GM13977 (cell line): Measurements from ENCODE around the gene GBX2.

Experiments
- DNase-seq: peaks from one replicate; pipeline ENCODE4 v3.0.0; 2012; ENCODE audit warnings: low spot score
- in situ Hi-C: fragments of 300-500 bp; cut with MboI; formaldehyde crosslinking; loops from one replicate; pipeline ENCODE4 v1.12.0; 2022; ENCODE audit warnings: low sequenced_read_pairs, low pct_unique_long_range_greater_than_20kb, mixed read lengths, inconsistent platforms; ENCODE audit not compliant: unreplicated experiment
- TF ChIP-seq, protein P1 (sequence below): IDR thresholded peaks from 2 replicates; pipeline ENCODE4 v1.5.1; 2012; ENCODE audit warnings: mild to moderate bottlenecking, control low read depth; ENCODE audit not compliant: insufficient read depth; ENCODE audit errors: extremely low read depth, missing control alignments

The GBX2 gene

DNA sequence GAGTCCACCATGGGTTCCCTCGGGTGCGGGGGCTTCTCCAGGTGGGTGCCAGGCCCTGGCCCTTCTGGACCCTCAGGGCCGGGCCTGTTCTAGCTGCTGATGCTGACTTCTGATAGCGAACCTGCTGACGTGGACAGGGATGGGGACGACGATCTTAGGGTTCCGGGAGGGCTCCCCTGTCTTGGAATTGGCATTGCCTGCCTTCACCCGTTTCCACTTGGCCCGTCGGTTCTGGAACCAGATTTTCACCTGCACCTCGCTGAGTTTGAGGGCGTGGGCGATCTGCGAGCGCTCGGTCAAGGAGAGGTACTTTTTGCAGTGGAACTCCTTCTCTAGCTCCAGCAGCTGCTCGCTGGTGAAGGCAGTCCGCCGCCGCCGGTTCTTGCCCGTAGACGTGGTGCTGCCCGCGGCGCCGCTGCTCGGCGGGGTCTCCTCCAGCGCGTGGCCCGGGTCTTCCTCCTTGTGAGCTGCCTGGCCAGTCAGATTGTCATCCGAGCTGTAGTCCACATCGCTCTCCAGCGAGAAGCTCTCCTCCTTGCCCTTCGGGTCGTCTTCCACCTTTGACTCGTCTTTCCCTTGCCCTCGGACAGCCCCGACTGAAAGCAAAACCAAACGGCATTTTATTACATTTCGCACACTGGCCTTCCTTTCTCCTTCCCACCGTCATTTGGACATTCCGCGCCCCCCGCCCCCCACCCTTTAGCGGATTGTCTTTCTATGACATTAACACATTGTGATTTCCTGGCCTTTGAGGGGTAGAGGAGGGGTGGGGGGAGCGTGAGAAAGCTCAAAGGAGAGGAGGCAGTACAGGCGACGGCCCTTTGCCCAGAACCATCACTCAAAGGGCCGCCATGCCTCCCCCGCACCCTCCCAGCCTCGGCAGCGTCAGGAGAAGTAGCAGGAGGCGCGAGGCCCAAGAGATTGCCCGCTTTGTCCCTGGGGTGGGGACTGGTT lies 2.1 kb downstream of the GBX2 start:
- in situ Hi-C loops: no loop called here
- peak; percentile 36 for DNase-seq
- TF ChIP-seq, protein P1, sequence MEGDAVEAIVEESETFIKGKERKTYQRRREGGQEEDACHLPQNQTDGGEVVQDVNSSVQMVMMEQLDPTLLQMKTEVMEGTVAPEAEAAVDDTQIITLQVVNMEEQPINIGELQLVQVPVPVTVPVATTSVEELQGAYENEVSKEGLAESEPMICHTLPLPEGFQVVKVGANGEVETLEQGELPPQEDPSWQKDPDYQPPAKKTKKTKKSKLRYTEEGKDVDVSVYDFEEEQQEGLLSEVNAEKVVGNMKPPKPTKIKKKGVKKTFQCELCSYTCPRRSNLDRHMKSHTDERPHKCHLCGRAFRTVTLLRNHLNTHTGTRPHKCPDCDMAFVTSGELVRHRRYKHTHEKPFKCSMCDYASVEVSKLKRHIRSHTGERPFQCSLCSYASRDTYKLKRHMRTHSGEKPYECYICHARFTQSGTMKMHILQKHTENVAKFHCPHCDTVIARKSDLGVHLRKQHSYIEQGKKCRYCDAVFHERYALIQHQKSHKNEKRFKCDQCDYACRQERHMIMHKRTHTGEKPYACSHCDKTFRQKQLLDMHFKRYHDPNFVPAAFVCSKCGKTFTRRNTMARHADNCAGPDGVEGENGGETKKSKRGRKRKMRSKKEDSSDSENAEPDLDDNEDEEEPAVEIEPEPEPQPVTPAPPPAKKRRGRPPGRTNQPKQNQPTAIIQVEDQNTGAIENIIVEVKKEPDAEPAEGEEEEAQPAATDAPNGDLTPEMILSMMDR: no peak

DNA sequence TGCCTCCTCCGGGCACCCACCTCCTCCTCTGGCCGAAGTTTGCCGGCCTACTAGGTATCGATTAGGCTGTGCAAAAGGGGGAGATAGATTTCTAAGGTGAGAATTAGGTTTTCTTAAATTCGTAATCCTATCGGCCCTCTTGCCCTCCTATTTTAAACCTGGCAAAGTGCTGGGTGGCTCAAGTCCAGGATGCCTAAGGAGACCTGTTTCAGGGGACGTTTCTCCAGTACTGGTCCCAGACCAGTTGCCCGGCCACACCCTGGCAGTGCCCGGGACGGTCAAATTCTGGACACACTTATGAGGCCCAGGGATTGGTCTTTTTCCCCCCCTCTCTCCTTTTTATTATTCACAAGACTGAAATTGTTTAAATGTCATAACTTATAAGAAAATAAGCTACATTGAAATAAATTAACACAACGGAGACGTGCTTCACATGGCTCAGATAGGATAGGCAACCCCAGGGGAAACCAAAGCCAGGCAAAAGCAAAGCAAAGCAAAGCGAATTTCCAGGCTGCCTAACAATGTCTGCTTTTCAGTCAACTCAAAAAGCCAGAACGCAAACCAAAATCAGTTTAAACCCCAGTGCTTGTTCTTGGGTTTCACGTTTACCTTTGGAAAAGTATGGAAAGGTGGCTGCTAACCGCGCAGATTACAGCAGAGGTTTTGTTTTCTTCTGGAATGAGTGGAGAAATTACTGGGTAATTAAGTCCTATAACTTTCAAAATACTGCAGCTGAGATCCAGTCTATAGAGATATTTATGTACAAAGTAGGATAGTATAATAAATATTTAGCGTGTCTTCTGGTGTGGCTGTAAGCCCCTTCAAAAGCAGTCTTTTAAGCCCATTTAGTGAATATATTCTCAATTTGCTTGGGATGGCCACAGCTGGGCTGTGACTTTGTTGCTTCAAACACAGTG lies 3.0 kb downstream of the GBX2 start:
- in situ Hi-C loops: no loop called here
- TF ChIP-seq, protein P1: no peak
- peak; percentile 35 for DNase-seq

DNA sequence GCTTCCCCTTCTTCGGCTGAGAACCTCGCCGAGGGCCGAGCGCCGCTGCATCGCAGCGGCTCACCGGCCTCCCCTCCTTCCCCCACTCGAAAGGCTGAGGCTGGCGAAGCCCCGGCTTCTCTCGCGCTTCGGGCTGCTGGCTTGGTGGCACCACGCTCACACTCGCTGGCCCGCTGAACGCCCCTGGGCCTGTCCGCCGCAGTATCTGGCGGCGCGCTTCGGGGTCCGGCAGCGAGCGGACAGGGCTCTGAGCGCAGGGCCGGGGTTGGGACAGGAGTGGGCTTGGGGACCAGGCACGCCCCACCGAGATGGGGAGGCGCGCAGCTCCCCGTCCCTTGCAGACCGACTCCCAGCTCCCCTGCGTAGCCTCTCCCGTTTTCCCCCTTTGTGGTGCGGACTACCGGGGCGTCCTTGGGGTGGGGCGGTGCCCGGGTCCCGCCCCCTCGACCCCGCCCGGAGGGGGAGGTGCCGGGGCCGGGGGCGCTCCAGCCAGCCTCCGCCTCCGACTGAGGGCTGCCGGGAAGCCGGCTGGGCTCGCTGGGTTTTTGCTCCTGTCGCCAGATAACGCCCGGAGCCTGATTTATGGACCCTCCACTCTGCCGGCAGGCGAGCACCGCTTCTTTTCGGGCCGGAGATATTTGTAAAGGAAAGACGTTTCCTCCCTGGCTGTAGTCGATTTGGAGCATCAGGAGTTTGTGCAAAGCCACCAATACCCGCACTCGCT lies 3.8 kb downstream of the GBX2 start:
- DNase-seq: peak; percentile 33
- in situ Hi-C loops: no loop called here
- TF ChIP-seq, protein P1: no peak

DNA sequence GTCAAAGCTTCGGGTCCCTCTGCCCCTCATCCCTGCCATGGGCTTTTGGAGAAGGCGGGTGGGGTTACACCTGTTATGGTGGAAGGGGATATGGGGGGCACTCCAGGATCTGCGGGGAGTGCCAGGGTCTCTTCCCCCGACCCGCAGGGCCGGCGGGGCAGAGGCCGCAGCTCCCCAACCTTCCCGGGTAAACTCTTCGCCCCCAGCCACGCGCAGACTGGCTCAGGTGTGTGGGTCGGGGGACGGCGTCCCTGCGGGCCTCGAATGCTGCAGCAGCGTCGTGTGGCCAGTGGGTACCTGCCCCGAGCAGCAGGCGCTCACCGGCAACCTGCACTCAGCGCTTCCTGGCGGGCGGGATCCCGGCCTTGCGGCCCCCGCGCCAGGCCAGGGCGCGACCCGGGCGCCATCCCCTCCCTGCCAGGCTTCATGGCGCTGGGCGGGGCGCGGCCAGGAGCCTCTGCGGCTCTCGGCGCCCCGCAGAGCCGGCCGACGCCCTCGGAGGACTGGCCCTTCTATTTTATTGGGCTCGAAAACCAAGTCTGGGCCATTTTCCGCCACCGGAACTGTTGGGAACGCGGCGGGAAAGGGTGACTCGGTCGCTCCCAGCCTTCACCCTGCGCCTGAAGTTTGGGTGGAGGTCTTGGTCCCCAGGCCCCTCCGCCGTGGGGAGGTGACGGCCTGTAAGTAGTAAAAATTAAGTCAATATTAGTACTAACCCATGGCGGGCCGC lies 4.5 kb downstream of the GBX2 start:
- DNase-seq: no peak
- in situ Hi-C loops: no loop called here
- TF ChIP-seq, protein P1: no peak

DNA sequence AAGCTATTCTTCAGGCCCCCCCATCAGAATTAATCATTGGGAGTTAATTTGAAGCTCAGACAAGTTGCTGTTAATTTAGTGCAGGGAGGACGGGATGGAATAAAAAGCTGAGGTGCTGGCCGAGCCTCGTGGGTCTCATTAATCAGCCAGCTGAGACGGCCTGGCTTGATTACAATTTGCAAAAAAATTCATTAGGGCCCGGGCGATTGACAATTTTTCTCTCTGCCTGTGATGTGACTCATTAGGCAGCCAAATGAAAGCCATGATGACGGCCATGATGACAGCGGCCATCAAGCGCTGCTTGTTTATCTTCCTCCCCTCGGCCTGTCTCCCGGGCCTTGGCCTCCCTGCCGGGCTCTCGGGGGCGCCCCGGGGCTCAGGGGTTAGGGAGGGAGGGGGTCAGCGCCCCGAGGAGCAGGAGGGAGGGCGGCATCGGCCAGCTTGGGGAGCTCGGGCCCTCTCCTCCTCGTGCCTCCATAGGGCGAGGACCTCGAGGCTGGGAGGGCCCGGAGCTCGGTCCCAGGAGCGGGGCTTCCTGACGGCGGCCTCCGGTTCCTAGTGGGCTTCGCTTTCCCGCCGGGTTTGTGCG lies 5.2 kb downstream of the GBX2 start:
- TF ChIP-seq, protein P1: no peak
- DNase-seq: peak; percentile 39
- in situ Hi-C loops: no loop called here
